GM12891 (cell line): ENCODE results near the gene CCDC13.

Source experiments
- DNase-seq: peaks from one replicate; pipeline ENCODE4 v3.0.0; 2011; ENCODE audit warnings: low spot score; ENCODE audit not compliant: insufficient read length
- FAIRE-seq: peaks from 2 replicates; lab custom pipeline; 2011; peaks lifted over from hg19 to GRCh38; lab: Jason Lieb, UNC
- PAX5 ChIP-seq: IDR thresholded peaks from 2 replicates; pipeline ENCODE4 v1.6.1; 2011; ENCODE audit warnings: low read length, moderate library complexity, mild to moderate bottlenecking; ENCODE audit not compliant: insufficient read depth, severe bottlenecking
- POLR2A ChIP-seq: IDR thresholded peaks from 2 replicates; pipeline ENCODE4 v1.6.1; 2011; ENCODE audit warnings: low read depth, low read length, control low read depth
- POLR2AphosphoS5 ChIP-seq: IDR thresholded peaks from 2 replicates; pipeline ENCODE4 v1.6.1; 2011; ENCODE audit warnings: low read depth, low read length, control low read depth
- POU2F2 ChIP-seq: IDR thresholded peaks from 2 replicates; pipeline ENCODE4 v1.6.1; 2011; ENCODE audit warnings: low read depth, mild to moderate bottlenecking, control low read depth, low read length, moderate library complexity
- SPI1 ChIP-seq: IDR thresholded peaks from 2 replicates; pipeline ENCODE4 v1.6.1; 2011; ENCODE audit warnings: low read depth, low read length, control low read depth
- TAF1 ChIP-seq: IDR thresholded peaks from 2 replicates; pipeline ENCODE4 v1.6.1; 2011; ENCODE audit warnings: low read depth, low read length, control low read depth

The CCDC13 gene

DNA sequence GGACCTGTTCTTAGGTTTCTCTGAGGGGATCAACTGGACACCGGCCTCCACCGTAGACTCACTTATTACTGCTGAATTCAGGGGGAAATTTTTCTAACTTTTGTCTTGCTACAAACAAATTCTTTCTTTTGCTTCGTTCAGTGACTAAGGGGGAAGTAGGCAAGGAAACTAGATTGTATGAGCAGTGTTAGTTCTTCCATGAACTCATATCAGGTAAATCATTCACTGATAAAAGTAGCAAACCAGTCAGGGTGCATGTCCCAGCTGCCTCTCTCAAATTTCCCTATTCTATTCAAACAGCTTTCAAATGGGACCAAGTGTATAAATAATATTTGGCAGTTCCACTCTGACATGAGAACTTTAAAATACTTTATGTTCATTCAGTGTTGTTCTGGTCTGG, 7.3 kb upstream of the CCDC13 start:
- FAIRE-seq (no peak), DNase-seq (no peak)
- TF ChIP-seq POLR2AphosphoS5: no peak
- no peak for TF ChIP-seq TAF1
- TF ChIP-seq SPI1: no peak
- TF ChIP-seq POU2F2: no peak
- TF ChIP-seq PAX5: no peak
- TF ChIP-seq POLR2A: no peak

DNA sequence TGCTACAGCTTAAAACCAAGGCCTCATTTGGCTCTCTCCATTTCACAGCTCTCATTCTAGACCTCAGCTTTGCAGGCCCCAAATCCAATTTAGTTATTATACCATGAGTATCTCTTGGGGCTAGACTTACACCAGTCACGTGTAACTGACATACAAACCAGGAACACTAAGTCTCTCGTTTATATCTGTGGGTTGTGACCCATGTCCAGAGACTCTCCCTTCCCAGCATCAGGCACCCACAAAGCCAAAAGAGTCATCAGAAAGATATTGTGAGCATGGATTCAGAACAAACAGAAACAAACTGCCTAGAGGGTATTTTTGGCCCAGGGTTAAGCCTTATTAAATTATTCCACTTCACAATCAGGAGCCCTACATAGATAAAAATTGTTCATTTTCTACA, 5.6 kb upstream of the CCDC13 start:
- no peak for FAIRE-seq
- DNase-seq: no peak
- TF ChIP-seq PAX5 (no peak), POLR2AphosphoS5 (no peak), POU2F2 (no peak), POLR2A (no peak), TAF1 (no peak), SPI1 (no peak)

DNA sequence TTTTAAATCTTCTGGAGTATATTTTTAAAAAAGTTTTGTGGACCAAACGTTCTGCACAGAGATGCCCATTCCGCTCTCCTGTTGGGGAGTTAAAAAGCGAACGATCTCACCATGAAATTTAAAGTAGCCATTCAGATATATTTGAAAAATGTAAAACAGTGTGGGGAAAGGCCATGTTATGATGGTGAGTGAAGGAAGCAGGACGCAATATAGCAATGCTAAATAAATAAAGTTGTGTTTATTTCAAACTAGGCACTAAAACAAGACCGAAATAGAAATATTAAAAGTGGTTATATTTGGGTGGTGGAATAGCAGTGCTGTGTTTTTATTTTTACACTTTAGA, 327 bp upstream of the CCDC13 start:
- FAIRE-seq (no peak), DNase-seq (no peak)
- TF ChIP-seq POLR2A (no peak), POLR2AphosphoS5 (no peak), SPI1 (no peak), POU2F2 (no peak), TAF1 (no peak), PAX5 (no peak)

DNA sequence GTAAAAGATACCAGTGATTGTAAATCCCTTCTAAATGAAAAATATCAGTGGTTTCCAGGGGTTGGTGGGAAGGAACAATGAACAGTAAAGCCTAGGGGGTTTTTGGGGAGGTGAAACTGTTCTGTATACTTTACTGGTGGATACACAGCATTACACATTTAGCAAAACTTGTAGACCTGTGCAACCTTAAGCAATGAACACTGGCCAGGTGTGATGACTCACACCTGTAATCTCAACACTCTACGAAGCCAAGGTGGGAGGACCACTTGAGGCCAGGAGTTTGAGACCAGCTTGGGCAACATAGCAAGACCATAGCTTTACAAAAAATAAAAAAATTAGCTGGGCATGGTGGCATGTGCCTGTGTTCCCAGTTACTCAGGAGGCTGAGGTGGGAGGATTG, 1.8 kb downstream of the CCDC13 start:
- no peak for TF ChIP-seq POLR2A
- TF ChIP-seq POLR2AphosphoS5: no peak
- no peak for TF ChIP-seq POU2F2
- no peak for TF ChIP-seq PAX5
- TF ChIP-seq TAF1: no peak
- TF ChIP-seq SPI1: no peak
- FAIRE-seq (peak; percentile 9), DNase-seq (no peak)

DNA sequence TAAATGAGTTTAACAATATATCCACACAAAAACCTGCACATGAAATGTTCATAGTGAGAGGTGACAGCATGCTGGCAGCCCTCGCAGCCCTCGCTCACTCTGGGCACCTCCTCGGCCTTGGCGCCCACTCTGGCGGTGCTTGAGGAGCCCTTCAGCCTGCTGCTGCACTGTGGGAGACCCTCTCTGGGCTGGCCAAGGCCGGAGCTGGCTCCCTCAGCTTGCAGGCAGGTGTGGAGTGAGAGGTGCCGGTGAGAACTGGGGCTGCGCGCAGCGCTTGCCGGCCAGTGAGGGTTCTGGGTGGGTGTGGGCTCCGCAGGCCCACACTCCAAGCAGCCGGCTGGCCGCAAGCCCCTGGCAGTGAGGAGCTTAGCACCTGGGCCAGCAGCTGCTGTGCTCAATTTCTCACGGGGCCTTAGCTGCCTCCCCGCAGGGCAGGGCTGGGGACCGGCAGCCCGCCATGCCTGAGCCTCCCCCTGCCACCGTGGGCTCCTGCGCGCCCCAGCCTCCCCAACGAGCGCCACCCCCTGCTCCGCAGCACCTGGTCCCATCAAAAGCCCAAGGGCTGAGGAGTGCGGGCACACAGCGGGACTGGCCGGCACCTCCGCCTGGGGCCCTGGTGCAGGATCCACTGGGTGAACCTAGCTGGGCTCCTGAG, 3.4 kb downstream of the CCDC13 start:
- no peak for TF ChIP-seq PAX5
- no peak for TF ChIP-seq POLR2AphosphoS5
- no peak for TF ChIP-seq POLR2A
- TF ChIP-seq SPI1: no peak
- no peak for TF ChIP-seq TAF1
- no peak for TF ChIP-seq POU2F2
- no peak for DNase-seq
- no peak for FAIRE-seq

DNA sequence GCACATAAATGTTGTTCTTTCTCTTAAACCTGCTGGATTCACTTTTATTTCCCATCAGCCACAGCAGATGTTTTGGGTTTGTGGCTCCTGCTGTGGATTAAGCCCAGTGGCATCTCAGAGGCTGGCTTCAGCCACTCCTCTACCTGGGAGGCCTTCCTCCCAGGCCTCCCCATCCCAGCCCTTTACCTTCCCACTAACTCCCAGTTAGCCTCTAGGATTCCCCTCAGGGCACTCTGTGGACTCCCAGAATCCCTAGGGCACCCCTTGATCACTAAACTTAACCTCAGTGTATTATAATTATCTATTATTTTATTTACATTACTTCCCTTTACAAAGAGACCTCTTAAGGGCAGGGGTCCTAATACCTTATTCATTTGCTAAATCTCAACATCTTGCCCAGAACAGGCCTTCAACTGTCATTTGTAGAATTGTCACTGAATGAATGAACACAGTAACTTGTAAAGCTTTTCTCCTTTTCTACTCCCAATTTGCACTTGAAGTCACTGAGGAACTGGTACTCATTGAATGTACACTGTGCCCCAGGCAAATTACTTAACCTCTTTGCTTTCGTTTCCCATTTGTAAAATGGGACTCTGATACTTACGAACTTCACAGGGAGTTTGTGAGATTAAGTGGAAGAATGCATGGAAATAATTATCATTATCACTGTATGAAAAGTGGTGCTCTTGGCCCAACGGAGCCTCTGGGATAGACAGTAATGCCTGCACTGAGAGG, 8.3 kb downstream of the CCDC13 start:
- DNase-seq (no peak), FAIRE-seq (no peak)
- TF ChIP-seq PAX5 (no peak), POLR2A (no peak), TAF1 (no peak), SPI1 (no peak), POLR2AphosphoS5 (no peak), POU2F2 (no peak)

DNA sequence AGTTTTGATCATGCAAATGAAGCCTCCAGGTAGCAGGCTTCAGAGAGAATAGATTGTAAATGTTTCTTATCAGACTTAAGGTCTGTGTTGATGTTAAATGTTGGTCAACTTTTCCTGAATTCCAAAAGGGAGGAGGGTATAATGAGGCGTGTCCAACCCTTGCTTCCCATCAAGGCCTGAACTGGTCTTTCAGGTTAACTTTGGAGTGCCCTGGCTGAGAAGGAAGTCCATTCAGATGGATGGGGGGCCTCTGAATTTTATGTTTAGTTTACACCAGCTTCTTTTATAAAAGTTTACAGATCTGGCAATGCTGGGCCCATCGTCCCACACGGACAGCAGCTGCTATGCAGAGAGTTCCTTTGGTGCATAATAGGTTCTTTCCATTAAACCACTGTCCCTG, 8.9 kb downstream of the CCDC13 start:
- TF ChIP-seq POLR2AphosphoS5 (no peak), POU2F2 (no peak), SPI1 (no peak), POLR2A (no peak), TAF1 (no peak), PAX5 (no peak)
- FAIRE-seq: no peak
- no peak for DNase-seq

DNA sequence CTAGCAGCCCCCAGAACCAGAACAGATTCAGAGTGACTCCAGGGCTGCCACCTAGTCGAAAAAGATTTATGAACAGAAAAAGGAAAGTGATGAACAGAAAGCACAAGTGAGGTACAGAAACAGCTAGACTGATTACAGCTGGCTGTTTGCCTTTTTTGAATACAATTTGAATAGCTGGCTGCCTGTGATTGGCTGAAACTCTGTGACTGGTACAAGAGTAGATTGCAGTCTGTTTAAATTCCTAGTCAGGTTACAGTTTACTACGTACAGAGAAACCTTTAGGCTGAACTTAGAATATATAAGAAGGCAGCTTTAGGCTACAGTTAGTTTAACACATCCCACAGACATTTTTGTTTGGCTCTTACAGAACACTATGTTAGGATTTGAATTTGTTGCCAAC, 10.0 kb downstream of the CCDC13 start:
- FAIRE-seq (no peak), DNase-seq (no peak)
- no peak for TF ChIP-seq POLR2AphosphoS5
- no peak for TF ChIP-seq TAF1
- TF ChIP-seq PAX5: no peak
- no peak for TF ChIP-seq SPI1
- TF ChIP-seq POU2F2: no peak
- TF ChIP-seq POLR2A: no peak

DNA sequence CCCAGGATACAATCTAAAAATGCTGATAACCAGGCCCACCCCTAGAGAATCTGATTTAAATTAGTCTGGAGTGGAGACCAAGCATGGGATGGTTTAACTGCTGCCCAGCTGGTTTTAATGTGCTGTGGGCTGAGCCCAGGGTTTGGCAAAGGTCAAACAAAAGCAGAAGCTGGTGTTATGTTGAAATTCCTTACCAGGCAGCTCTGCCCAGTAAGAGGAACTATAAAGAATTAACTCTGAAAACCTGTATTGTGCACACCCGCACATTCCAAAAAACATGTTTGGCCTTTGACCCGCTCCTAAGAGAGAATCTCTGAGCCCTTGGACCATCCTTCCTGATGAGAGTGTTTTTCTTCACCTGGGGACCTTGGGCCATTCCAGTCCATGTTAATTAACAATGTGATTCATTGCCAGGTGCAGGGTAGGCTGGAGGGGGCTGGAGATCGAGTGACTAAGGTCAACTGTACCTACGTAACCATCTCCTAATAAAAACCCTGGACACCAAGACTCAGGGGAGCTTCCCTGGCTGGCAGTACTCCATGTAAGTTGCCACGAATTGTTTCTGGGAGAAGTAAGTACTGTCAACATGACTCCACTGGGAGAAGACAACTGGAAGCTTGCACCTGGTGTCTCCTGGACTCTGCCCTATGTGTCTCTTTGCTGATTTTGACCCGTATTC, 10.9 kb downstream of the CCDC13 start:
- TF ChIP-seq SPI1 (no peak), TAF1 (no peak), POLR2AphosphoS5 (no peak), POLR2A (no peak), PAX5 (no peak), POU2F2 (no peak)
- FAIRE-seq (no peak), DNase-seq (no peak)

DNA sequence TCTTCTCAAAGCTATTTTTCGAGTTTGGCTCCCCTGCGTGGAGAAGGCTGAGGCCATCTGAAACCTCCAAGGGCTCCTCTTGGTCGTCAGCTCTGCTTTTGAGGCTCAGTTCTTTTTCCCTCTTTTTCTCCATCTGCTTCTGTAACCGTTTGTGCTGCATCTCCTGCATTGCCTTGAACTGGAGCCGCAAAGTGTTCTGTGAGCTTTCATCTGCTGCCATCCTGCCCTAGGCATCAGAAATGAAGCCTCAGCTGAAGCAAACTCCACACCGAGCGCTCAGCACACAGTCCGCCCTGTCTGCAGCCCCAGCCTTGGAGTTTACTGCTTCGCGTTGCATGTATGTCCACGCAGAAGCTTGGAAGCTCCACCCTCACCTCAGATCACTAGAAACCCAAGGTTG, 14.9 kb downstream of the CCDC13 start:
- no peak for TF ChIP-seq SPI1
- TF ChIP-seq POLR2AphosphoS5: no peak
- no peak for TF ChIP-seq PAX5
- no peak for TF ChIP-seq TAF1
- TF ChIP-seq POLR2A: no peak
- TF ChIP-seq POU2F2: no peak
- FAIRE-seq: no peak
- no peak for DNase-seq
